ENCODE results near the gene RDH11. TPM values are rescaled to one million over a fixed set of nuclear protein-coding genes. Genes with fewer than 3 reads are reported as not detected.

Gene RDH11
- total and polyA plus RNA-seq, 8 donors, result 6.9 to 71.6 (median 24.8) TPM

DNA sequence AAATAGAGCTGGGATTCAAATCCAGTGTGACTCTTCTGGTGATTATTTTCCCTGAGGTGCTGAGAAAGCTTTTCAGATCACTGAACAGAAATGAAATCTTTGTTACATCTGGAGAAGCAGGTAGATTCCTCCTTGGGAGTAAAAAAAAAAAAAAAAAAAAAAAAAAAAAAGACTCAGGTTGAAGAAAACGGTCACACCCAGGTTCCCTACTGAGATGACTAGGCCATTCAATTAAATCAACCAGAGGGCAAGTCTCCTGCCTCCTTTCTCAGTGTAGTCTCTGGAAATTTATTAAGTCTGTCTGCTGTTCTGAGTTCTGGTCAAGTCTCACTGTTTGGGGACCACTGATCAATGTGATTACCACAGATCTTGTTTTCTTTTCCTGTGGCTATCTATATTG is 51.9 kb downstream of the RDH11 start:
- Histone ChIP-seq H3K27me3 (no peaks in the 10 kb centered on the region), H3K36me3 (peaks cover 10 to 37% (median 33%) of the 10 kb centered on the region in 4 donors), H3K9me3 (no peaks in the 10 kb centered on the region), H3K4me3 (no peak overlapping the region), H3K27ac (peak overlapping the region in 2 of 5 donors; percentile 5 to 40), H3K4me1 (peaks cover 0 to 16% (median 6%) of the 10 kb centered on the region in 4 donors)
- no peak for TF ChIP-seq POLR2A (IDR thresholded peaks at IDR 0.05)
- TF ChIP-seq EP300 (IDR thresholded peaks at IDR 0.05), result no peak
- TF ChIP-seq POLR2AphosphoS5 (IDR thresholded peaks at IDR 0.05), result no peak
- TF ChIP-seq, protein P1, sequence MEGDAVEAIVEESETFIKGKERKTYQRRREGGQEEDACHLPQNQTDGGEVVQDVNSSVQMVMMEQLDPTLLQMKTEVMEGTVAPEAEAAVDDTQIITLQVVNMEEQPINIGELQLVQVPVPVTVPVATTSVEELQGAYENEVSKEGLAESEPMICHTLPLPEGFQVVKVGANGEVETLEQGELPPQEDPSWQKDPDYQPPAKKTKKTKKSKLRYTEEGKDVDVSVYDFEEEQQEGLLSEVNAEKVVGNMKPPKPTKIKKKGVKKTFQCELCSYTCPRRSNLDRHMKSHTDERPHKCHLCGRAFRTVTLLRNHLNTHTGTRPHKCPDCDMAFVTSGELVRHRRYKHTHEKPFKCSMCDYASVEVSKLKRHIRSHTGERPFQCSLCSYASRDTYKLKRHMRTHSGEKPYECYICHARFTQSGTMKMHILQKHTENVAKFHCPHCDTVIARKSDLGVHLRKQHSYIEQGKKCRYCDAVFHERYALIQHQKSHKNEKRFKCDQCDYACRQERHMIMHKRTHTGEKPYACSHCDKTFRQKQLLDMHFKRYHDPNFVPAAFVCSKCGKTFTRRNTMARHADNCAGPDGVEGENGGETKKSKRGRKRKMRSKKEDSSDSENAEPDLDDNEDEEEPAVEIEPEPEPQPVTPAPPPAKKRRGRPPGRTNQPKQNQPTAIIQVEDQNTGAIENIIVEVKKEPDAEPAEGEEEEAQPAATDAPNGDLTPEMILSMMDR (IDR thresholded peaks at IDR 0.05), result no peak
- no peak for DNase-seq
- intact Hi-C loops (cut with DNase I; ENCODE audit: low total_unique reads), result no loop called here
- WGBS, 5 donors, result 20 to 68% (median 49%) methylated on average over 1 of the region's 1 CpG

DNA sequence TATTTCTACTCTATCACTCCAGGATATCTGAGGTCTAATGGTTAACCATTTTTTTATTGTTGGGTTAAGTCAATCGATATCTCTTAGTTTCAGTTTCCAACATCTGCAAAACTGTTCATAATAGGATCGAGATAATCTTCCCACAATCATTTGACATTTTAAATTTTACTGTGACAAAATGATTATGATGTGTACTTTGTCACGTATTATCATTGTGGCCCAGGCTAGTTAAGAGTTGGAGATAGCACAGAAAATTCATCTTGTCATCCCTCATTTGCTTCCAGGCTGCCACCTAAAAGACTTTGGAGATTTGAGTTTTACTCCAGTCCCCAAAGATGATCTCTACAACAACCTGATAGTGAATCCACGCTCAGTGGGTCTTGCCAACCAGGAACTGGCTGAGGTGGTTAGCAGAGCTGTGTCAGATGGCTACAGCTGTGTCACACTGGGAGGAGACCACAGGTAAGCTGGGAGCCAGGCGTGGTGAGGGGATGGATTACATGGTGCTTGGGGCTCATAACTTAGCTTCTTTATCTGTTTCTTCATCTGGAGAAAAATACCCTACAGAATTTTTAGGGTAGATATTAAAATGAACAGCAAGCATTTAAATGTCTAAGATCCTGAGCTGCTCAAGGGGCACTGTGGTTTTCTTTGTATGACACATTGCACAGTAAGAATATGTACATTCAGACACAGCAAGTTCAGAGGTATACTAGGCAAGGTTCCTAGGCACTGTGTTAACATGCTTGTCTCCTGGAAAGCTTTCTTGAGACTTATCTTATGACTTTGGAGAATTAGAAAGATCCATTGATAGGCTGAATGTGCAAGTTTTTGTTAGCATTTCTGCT is 53.4 kb downstream of the RDH11 start:
- 48 to 73% (median 64%) methylated on average over 5 of the region's 5 CpGs for WGBS, 5 donors
- no peak overlapping the region for H3K4me3 ChIP-seq
- DNase-seq, result no peak
- TF ChIP-seq EP300 (IDR thresholded peaks at IDR 0.05) (no peak), POLR2AphosphoS5 (IDR thresholded peaks at IDR 0.05) (no peak), POLR2A (IDR thresholded peaks at IDR 0.05) (no peak)
- TF ChIP-seq, protein P1 (IDR thresholded peaks at IDR 0.05), result no peak
- no peak overlapping the region for H3K27ac ChIP-seq
- H3K27me3 ChIP-seq, result no peaks in the 10 kb centered on the region
- intact Hi-C loops (cut with DNase I; ENCODE audit: low total_unique reads), result no loop called here
- H3K4me1 ChIP-seq, result peaks cover 0 to 16% (median 6%) of the 10 kb centered on the region in 4 donors
- no peaks in the 10 kb centered on the region for H3K9me3 ChIP-seq
- H3K36me3 ChIP-seq, result peaks cover 6 to 21% (median 17%) of the 10 kb centered on the region in 4 donors

DNA sequence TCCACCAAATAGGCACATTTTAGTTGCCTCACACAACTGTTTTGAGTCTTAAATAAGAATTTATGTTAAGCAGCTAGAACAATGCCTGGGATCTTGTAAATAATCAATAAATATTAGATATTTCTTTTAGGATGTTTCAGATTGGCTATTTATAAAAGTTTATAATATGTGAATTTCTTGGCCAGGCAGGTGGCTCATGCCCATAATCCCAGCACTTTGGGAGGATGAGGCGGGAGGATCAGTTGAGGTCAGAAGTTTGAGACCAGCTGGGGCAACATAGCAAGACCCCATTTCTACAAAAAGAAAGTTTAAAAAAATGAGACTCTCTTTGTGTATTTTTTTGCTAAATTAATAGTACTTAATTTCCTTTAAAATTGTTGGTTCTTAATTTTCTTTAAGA is 54.1 kb downstream of the RDH11 start:
- H3K36me3 ChIP-seq, result peaks cover under 1 to 15% (median 11%) of the 10 kb centered on the region in 4 donors
- H3K27ac ChIP-seq, result no peak overlapping the region
- intact Hi-C loops (cut with DNase I; ENCODE audit: low total_unique reads), result no loop called here
- no peak overlapping the region for H3K4me3 ChIP-seq
- no peaks in the 10 kb centered on the region for H3K27me3 ChIP-seq
- H3K4me1 ChIP-seq, result peaks cover 0 to 16% (median 6%) of the 10 kb centered on the region in 4 donors
- 92 to 100% (median 100%) methylated on average over 1 of the region's 1 CpG for WGBS, 5 donors
- no peak for DNase-seq
- no peaks in the 10 kb centered on the region for H3K9me3 ChIP-seq
- TF ChIP-seq, protein P1 (IDR thresholded peaks at IDR 0.05), result no peak
- TF ChIP-seq EP300 (IDR thresholded peaks at IDR 0.05) (no peak), POLR2AphosphoS5 (IDR thresholded peaks at IDR 0.05) (no peak), POLR2A (IDR thresholded peaks at IDR 0.05) (no peak)

DNA sequence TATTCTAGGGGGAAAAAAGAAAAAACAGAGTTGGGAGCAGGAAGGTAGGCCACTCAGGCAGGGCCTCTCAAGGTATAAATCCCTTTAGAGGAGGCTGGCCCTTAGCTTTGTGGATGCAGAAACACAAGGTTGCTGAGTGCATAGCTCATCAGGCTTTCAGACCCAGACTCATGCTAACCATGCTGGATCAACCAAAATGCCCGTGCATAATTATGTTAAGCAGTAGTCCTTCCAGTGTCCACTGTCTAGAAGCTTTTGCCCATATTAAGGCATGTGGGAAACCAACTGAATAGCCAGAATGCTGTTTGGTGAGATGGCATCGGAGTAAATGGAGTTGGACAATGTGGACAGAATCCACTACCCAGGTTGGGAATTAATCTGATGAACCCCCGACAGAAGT is 56.9 kb downstream of the RDH11 start:
- no peaks in the 10 kb centered on the region for H3K27me3 ChIP-seq
- no peaks in the 10 kb centered on the region for H3K4me1 ChIP-seq
- H3K27ac ChIP-seq, result no peak overlapping the region
- no peak for DNase-seq
- 88 to 97% (median 91%) methylated on average over 3 of the region's 3 CpGs for WGBS, 5 donors
- intact Hi-C loops (cut with DNase I; ENCODE audit: low total_unique reads), result no loop called here
- no peaks in the 10 kb centered on the region for H3K9me3 ChIP-seq
- no peak overlapping the region for H3K4me3 ChIP-seq
- no peaks in the 10 kb centered on the region for H3K36me3 ChIP-seq
- no peak for TF ChIP-seq EP300 (IDR thresholded peaks at IDR 0.05)
- TF ChIP-seq, protein P1 (IDR thresholded peaks at IDR 0.05), result no peak

All from stomach (tissue), 9 donors.